ENCODE measurements around the gene KCNIP4.

DNA sequence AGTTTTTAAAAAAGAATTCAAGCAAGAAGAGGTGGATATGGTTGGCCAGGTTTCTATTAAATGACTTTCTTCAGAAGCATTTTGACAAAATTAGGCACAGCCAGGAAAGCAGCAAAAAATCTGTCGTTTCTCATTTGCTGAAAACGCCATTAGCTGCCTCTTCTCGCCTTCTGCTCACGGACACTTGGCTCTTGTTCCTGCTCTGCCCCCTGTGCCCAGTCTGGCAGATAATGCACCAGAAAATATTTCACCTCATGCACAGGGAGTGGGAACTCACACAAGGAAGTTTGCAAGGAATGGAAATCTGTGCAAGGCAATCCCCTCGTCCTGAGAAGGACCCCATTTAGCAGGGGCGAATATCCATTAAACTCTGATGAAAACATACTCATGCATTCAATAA lies 988.3 kb downstream of the KCNIP4 start:
- TF ChIP-seq EZH2 (IDR thresholded peaks at IDR 0.05; ENCODE audit: insufficient read depth, poor library complexity, severe bottlenecking) (no peak), EZH2phosphoT487 (IDR thresholded peaks at IDR 0.05; ENCODE audit: insufficient read depth, low read depth) (no peak)

All from GM23248 (cell line).